Naive thymus-derived CD8-positive, alpha-beta T cell (primary cell): ENCODE data around the gene CNTNAP2. TPM values are rescaled to one million over a fixed set of nuclear protein-coding genes. Genes with fewer than 3 reads are reported as not detected.

Experiments used
- ATAC-seq, 2 donors: fragments of 150-1000 bp; cut with Tn5 transposase in 1 of 2; sonication (Bioruptor Pico), chemical (Tn5 transposase) in 1 of 2; 1 replicate in 1 of 2; 2 replicates in 1 of 2; pipeline ENCODE4 v1.10.0; 2021; ENCODE audit warnings: mild to moderate bottlenecking in 2 of 2, moderate library complexity in 2 of 2
- POLR2A ChIA-PET: fragments of 350-600 bp; sonication (Branson Sonifier 250); formaldehyde crosslinking; loops from one replicate; lab custom pipeline; 2021; ENCODE audit warnings: antibody characterized with exemption; lab: Charles Lee
- DNase-seq, 10 donors: peaks; one replicate each; pipeline versions ENCODE4 v3.0.0 to v3.0.0-alpha.2; 2020 to 2022
- H3K27ac Mint-ChIP-seq, 10 donors: one replicate each; pipeline ENCODE4 v1.8.0; 2020 to 2022; ENCODE audit warnings: mild to moderate bottlenecking in 10 of 10, mixed read lengths in 10 of 10, moderate library complexity in 4 of 10, inconsistent platforms in 1 of 10
- H3K27me3 Mint-ChIP-seq, 5 donors: one replicate each; pipeline ENCODE4 v1.8.0; 2021 to 2022; ENCODE audit warnings: mixed read lengths in 5 of 5
- H3K36me3 Mint-ChIP-seq, 3 donors: one replicate each; pipeline ENCODE4 v1.8.0; 2020 to 2022; ENCODE audit warnings: mixed read lengths in 3 of 3, mild to moderate bottlenecking in 2 of 3, inconsistent platforms in 1 of 3
- H3K4me1 Mint-ChIP-seq, 4 donors: one replicate each; pipeline ENCODE4 v1.8.0; 2021 to 2022; ENCODE audit warnings: mixed read lengths in 4 of 4
- H3K4me3 Mint-ChIP-seq, 10 donors: one replicate each; pipeline ENCODE4 v1.8.0; 2020 to 2022; ENCODE audit warnings: mild to moderate bottlenecking in 10 of 10, mixed read lengths in 10 of 10, moderate library complexity in 6 of 10, inconsistent platforms in 1 of 10
- H3K9me3 Mint-ChIP-seq, 9 donors: one replicate each; pipeline ENCODE4 v1.8.0; 2020 to 2022; ENCODE audit warnings: mixed read lengths in 9 of 9, mild to moderate bottlenecking in 3 of 9, inconsistent platforms in 1 of 9, moderate library complexity in 1 of 9
- polyA plus RNA-seq, 3 donors: library from polyadenylated mRNA; unstranded; fragments of 300-500 nt; fragmentation: Illumina TruSeq; gene quantifications; one replicate each; pipeline ENCODE4 v1.2.3, GENCODE V29; 2021
- total RNA-seq, 8 experiments: library from RNA in 2 of 8; stranded (reverse) in 2 of 8; gene quantifications; one replicate each; pipeline ENCODE4 v1.2.3 and lab custom pipeline; 2021 to 2026

The CNTNAP2 gene
- total and polyA plus RNA-seq, 5 experiments from 2014 or later = 0.12 to 1.5 (median 0.71) TPM; not detected in 1

GRCh38 chr7:148175512-148175911 lies 2058.9 kb downstream of the CNTNAP2 start:
- no peak for DNase-seq
- no peaks in the 10 kb centered on the region for H3K36me3 Mint-ChIP-seq
- H3K27me3 Mint-ChIP-seq = peaks cover 0 to 17% (median 2%) of the 10 kb centered on the region in 5 donors
- no peak overlapping the region for H3K4me3 Mint-ChIP-seq
- H3K4me1 Mint-ChIP-seq = no peaks in the 10 kb centered on the region
- H3K9me3 Mint-ChIP-seq = no peaks in the 10 kb centered on the region
- no peak overlapping the region for H3K27ac Mint-ChIP-seq
- POLR2A ChIA-PET = no interaction called here
- no peak for ATAC-seq

- Mint-ChIP-seq H3K27ac (no peak overlapping the region), H3K4me3 (no peak overlapping the region), H3K9me3 (peaks cover 0 to 2% (median 0%) of the 10 kb centered on the region in 9 donors), H3K4me1 (no peaks in the 10 kb centered on the region), H3K27me3 (peaks cover 0 to 24% (median 10%) of the 10 kb centered on the region in 5 donors), H3K36me3 (no peaks in the 10 kb centered on the region)
- no peak for ATAC-seq
- POLR2A ChIA-PET = no interaction called here
- no peak for DNase-seq
These were observed 2061.4 kb downstream of the CNTNAP2 start for GRCh38 chr7:148177972-148178371.

- no peak for DNase-seq
- Mint-ChIP-seq H3K27me3 (peaks cover 2 to 24% (median 12%) of the 10 kb centered on the region in 5 donors), H3K4me3 (no peak overlapping the region), H3K9me3 (peaks cover 0 to 2% (median 0%) of the 10 kb centered on the region in 9 donors), H3K4me1 (no peaks in the 10 kb centered on the region), H3K36me3 (no peaks in the 10 kb centered on the region), H3K27ac (no peak overlapping the region)
- POLR2A ChIA-PET = no interaction called here
- ATAC-seq = no peak
These were observed 2063.5 kb downstream of the CNTNAP2 start for GRCh38 chr7:148180075-148180474.

- peaks cover 2 to 20% (median 8%) of the 10 kb centered on the region in 5 donors for H3K27me3 Mint-ChIP-seq
- ATAC-seq (no peak), DNase-seq (no peak)
- H3K9me3 Mint-ChIP-seq = peaks cover 0 to 2% (median 0%) of the 10 kb centered on the region in 9 donors
- no peak overlapping the region for H3K4me3 Mint-ChIP-seq
- H3K27ac Mint-ChIP-seq = no peak overlapping the region
- POLR2A ChIA-PET = no interaction called here
- H3K4me1 Mint-ChIP-seq = no peaks in the 10 kb centered on the region
- no peaks in the 10 kb centered on the region for H3K36me3 Mint-ChIP-seq
These were observed 2065.7 kb downstream of the CNTNAP2 start for GRCh38 chr7:148182264-148182663.

GRCh38 chr7:148185041-148185440 lies 2068.4 kb downstream of the CNTNAP2 start:
- POLR2A ChIA-PET = no interaction called here
- DNase-seq (no peak), ATAC-seq (no peak)
- H3K36me3 Mint-ChIP-seq = no peaks in the 10 kb centered on the region
- peaks cover 0 to 2% (median 0%) of the 10 kb centered on the region in 9 donors for H3K9me3 Mint-ChIP-seq
- no peak overlapping the region for H3K27ac Mint-ChIP-seq
- no peak overlapping the region for H3K4me3 Mint-ChIP-seq
- peaks cover 2 to 23% (median 8%) of the 10 kb centered on the region in 5 donors for H3K27me3 Mint-ChIP-seq
- no peaks in the 10 kb centered on the region for H3K4me1 Mint-ChIP-seq

GRCh38 chr7:148187471-148187870 lies 2070.9 kb downstream of the CNTNAP2 start:
- H3K27ac Mint-ChIP-seq = no peak overlapping the region
- ATAC-seq (no peak), DNase-seq (no peak)
- no peaks in the 10 kb centered on the region for H3K36me3 Mint-ChIP-seq
- no peak overlapping the region for H3K4me3 Mint-ChIP-seq
- peaks cover 2 to 17% (median 7%) of the 10 kb centered on the region in 5 donors for H3K27me3 Mint-ChIP-seq
- POLR2A ChIA-PET = no interaction called here
- H3K9me3 Mint-ChIP-seq = no peaks in the 10 kb centered on the region
- no peaks in the 10 kb centered on the region for H3K4me1 Mint-ChIP-seq

- POLR2A ChIA-PET = no interaction called here
- Mint-ChIP-seq H3K36me3 (no peaks in the 10 kb centered on the region), H3K4me3 (no peak overlapping the region), H3K27ac (no peak overlapping the region), H3K27me3 (peaks cover 0 to 9% (median 2%) of the 10 kb centered on the region in 5 donors), H3K9me3 (peaks cover 0 to 3% (median 0%) of the 10 kb centered on the region in 9 donors), H3K4me1 (no peaks in the 10 kb centered on the region)
- no peak for DNase-seq
- no peak for ATAC-seq
These were observed 2074.9 kb downstream of the CNTNAP2 start for GRCh38 chr7:148191391-148192065.

- POLR2A ChIA-PET = no interaction called here
- DNase-seq (no peak), ATAC-seq (no peak)
- Mint-ChIP-seq H3K4me3 (no peak overlapping the region), H3K27me3 (peaks cover 0 to 9% (median 2%) of the 10 kb centered on the region in 5 donors), H3K27ac (no peak overlapping the region), H3K4me1 (no peaks in the 10 kb centered on the region), H3K36me3 (no peaks in the 10 kb centered on the region), H3K9me3 (peaks cover 0 to 3% (median 0%) of the 10 kb centered on the region in 9 donors)
These were observed 2075.9 kb downstream of the CNTNAP2 start for GRCh38 chr7:148192491-148192890.

- Mint-ChIP-seq H3K27me3 (peaks cover 5 to 28% (median 17%) of the 10 kb centered on the region in 5 donors), H3K27ac (peak overlapping the region in 1 of 10 donors; percentile 39), H3K4me1 (no peaks in the 10 kb centered on the region), H3K9me3 (peaks cover 0 to 3% (median 0%) of the 10 kb centered on the region in 9 donors), H3K4me3 (no peak overlapping the region), H3K36me3 (no peaks in the 10 kb centered on the region)
- ATAC-seq (no peak), DNase-seq (no peak)
- POLR2A ChIA-PET = no interaction called here
These were observed 2085.4 kb downstream of the CNTNAP2 start for GRCh38 chr7:148201992-148202391.

GRCh38 chr7:148204639-148205304 lies 2088.2 kb downstream of the CNTNAP2 start:
- peaks cover 8 to 35% (median 18%) of the 10 kb centered on the region in 5 donors for H3K27me3 Mint-ChIP-seq
- no peaks in the 10 kb centered on the region for H3K4me1 Mint-ChIP-seq
- no peak for DNase-seq
- POLR2A ChIA-PET = no interaction called here
- peaks cover 0 to 5% (median 0%) of the 10 kb centered on the region in 9 donors for H3K9me3 Mint-ChIP-seq
- no peak overlapping the region for H3K4me3 Mint-ChIP-seq
- ATAC-seq = no peak
- H3K36me3 Mint-ChIP-seq = no peaks in the 10 kb centered on the region
- H3K27ac Mint-ChIP-seq = no peak overlapping the region

GRCh38 chr7:148209643-148210190 lies 2093.1 kb downstream of the CNTNAP2 start:
- no peak for ATAC-seq
- H3K9me3 Mint-ChIP-seq = peaks cover 0 to 5% (median 0%) of the 10 kb centered on the region in 9 donors
- H3K4me3 Mint-ChIP-seq = no peak overlapping the region
- POLR2A ChIA-PET = no interaction called here
- no peak for DNase-seq
- H3K36me3 Mint-ChIP-seq = no peaks in the 10 kb centered on the region
- no peaks in the 10 kb centered on the region for H3K4me1 Mint-ChIP-seq
- H3K27me3 Mint-ChIP-seq = peaks cover 7 to 31% (median 21%) of the 10 kb centered on the region in 5 donors
- H3K27ac Mint-ChIP-seq = no peak overlapping the region

- POLR2A ChIA-PET = no interaction called here
- Mint-ChIP-seq H3K27ac (no peak overlapping the region), H3K4me1 (no peaks in the 10 kb centered on the region), H3K27me3 (peaks cover 9 to 31% (median 21%) of the 10 kb centered on the region in 5 donors), H3K4me3 (no peak overlapping the region), H3K9me3 (peaks cover 0 to 5% (median 0%) of the 10 kb centered on the region in 9 donors), H3K36me3 (no peaks in the 10 kb centered on the region)
- DNase-seq (no peak), ATAC-seq (no peak)
These were observed 2094.3 kb downstream of the CNTNAP2 start for GRCh38 chr7:148210804-148211325.

GRCh38 chr7:148211740-148212151 lies 2095.1 kb downstream of the CNTNAP2 start:
- Mint-ChIP-seq H3K4me3 (no peak overlapping the region), H3K27ac (no peak overlapping the region), H3K36me3 (no peaks in the 10 kb centered on the region), H3K9me3 (peaks cover 0 to 5% (median 2%) of the 10 kb centered on the region in 9 donors), H3K27me3 (peaks cover 8 to 27% (median 22%) of the 10 kb centered on the region in 5 donors), H3K4me1 (no peaks in the 10 kb centered on the region)
- DNase-seq (no peak), ATAC-seq (no peak)
- POLR2A ChIA-PET = no interaction called here
